Measurements from ENCODE around the gene KLRD1.
"Not testable (repeated sequence)": the region's sequence is repeated elsewhere in the genome, so short reads cannot be mapped to it uniquely, and the experiment has no call there.

Gene KLRD1

GRCh38 chr12:10339053-10339840 lies 31.6 kb downstream of the KLRD1 start:
- DNase-seq = no peak

- not testable (repeated sequence) for DNase-seq
Observed at GRCh38 chr12:10340946-10341345, 33.3 kb downstream of the KLRD1 start.

GRCh38 chr12:10341892-10342509 lies 34.3 kb downstream of the KLRD1 start:
- no peak for DNase-seq

- DNase-seq = not testable (repeated sequence)
Observed at GRCh38 chr12:10351457-10351856, 43.8 kb downstream of the KLRD1 start.

GRCh38 chr12:10354071-10354470 lies 46.4 kb downstream of the KLRD1 start:
- no peak for DNase-seq

GRCh38 chr12:10354502-10354901 lies 46.8 kb downstream of the KLRD1 start:
- DNase-seq = no peak

- DNase-seq = no peak
Observed at GRCh38 chr12:10358131-10358530, 50.5 kb downstream of the KLRD1 start.

GRCh38 chr12:10358969-10359368 lies 51.3 kb downstream of the KLRD1 start:
- no peak for DNase-seq

- DNase-seq = no peak
Observed at GRCh38 chr12:10361084-10361483, 53.4 kb downstream of the KLRD1 start.

- DNase-seq = no peak
Observed at GRCh38 chr12:10361622-10362021, 54.0 kb downstream of the KLRD1 start.

GRCh38 chr12:10362325-10362724 lies 54.7 kb downstream of the KLRD1 start:
- DNase-seq = no peak

GRCh38 chr12:10362828-10363657 lies 55.4 kb downstream of the KLRD1 start:
- no peak for DNase-seq

- no peak for DNase-seq
Observed at GRCh38 chr12:10363658-10363913, 55.9 kb downstream of the KLRD1 start.

- DNase-seq = peak; percentile 49
Observed at GRCh38 chr12:10363914-10364814, 56.5 kb downstream of the KLRD1 start.

GRCh38 chr12:10364815-10365622 lies 57.3 kb downstream of the KLRD1 start:
- DNase-seq = peak; percentile 70

- no peak for DNase-seq
Observed at GRCh38 chr12:10365696-10366405, 58.2 kb downstream of the KLRD1 start.

- no peak for DNase-seq
Observed at GRCh38 chr12:10366875-10367274, 59.2 kb downstream of the KLRD1 start.

GRCh38 chr12:10367714-10368113 lies 60.0 kb downstream of the KLRD1 start:
- not testable (repeated sequence) for DNase-seq

- no peak for DNase-seq
Observed at GRCh38 chr12:10368206-10369171, 60.8 kb downstream of the KLRD1 start.
